OCI-LY7 (cell line): ENCODE data around the gene DCTN1.

ENCODE experiments used
- CTCF ChIP-seq: fragments of 200-600 bp; sonication (generic); conservative IDR thresholded peaks from 2 replicates; pipeline ENCODE4 v1.5.1; 2014; ENCODE audit warnings: mild to moderate bottlenecking, antibody characterized with exemption, low read length, moderate library complexity, mixed read lengths
- EZH2phosphoT487 ChIP-seq: fragments of 200-600 bp; sonication (generic); IDR thresholded peaks from 2 replicates; pipeline ENCODE4 v1.6.1; 2018; ENCODE audit warnings: low read depth, borderline replicate concordance, mild to moderate bottlenecking, mixed run types, antibody characterized with exemption, low read length, moderate library complexity, mixed read lengths

- no peak for TF ChIP-seq CTCF
- no peak for TF ChIP-seq EZH2phosphoT487
Measured at GRCh38 chr2:74396149-74396548, 16.0 kb upstream of the DCTN1 start.
